ENCODE data around the gene GAP43.

- TF ChIP-seq CEBPB (IDR thresholded peaks at IDR 0.05; ENCODE audit: low read depth, low read length) (no peak), CTCF (conservative IDR thresholded peaks at IDR 0.05; ENCODE audit: low read depth, low read length) (no peak), POLR2A (IDR thresholded peaks at IDR 0.05; ENCODE audit: low read depth, low read length) (no peak), MXI1 (IDR thresholded peaks at IDR 0.05; ENCODE audit: borderline replicate concordance, low read depth, low read length) (no peak), MAZ (IDR thresholded peaks at IDR 0.05; ENCODE audit: borderline replicate concordance, low read depth, low read length) (no peak), ELK1 (IDR thresholded peaks at IDR 0.05; ENCODE audit: borderline replicate concordance, low read depth, low read length) (no peak), BHLHE40 (IDR thresholded peaks at IDR 0.05; ENCODE audit: low read depth, low read length) (no peak), CHD1 (IDR thresholded peaks at IDR 0.05; ENCODE audit: low read depth, low read length) (no peak), RCOR1 (IDR thresholded peaks at IDR 0.05; ENCODE audit: insufficient replicate concordance, low read length) (no peak), RAD21 (IDR thresholded peaks at IDR 0.05; ENCODE audit: low read length) (no peak)
Observed at GRCh38 chr3:115768661-115769060, 145.4 kb downstream of the GAP43 start.
